ENCODE measurements around the gene TSPAN14.
"Not testable (repeated sequence)": the region's sequence is repeated elsewhere in the genome, so short reads cannot be mapped to it uniquely, and the experiment has no call there.

TSPAN14 gene

DNA sequence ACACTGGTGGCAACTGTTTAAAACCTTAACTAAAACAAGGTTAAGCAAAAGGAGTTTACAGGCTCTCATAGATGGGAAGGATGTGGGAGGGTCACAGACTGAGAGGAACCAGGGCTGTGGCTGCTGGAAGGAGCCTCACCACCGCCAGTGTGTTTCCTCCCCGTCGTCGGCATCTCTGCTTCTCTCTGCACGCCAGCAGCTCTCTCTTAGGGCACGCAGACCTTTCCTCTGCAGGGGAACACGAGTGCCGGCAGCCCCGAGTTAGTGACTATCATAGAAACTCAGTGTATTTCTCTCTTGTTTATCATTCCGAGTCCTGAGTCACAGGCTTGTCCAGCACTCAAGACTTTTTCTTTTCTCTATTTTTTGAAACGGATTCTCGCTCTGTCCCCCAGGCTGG lies 75.5 kb downstream of the TSPAN14 start:
- DNase-seq: no peak

GRCh38 chr10:80530251-80530650 lies 76.1 kb downstream of the TSPAN14 start:
- DNase-seq: no peak

- DNase-seq: no peak
These were observed 76.7 kb downstream of the TSPAN14 start for GRCh38 chr10:80530816-80531215.

DNA sequence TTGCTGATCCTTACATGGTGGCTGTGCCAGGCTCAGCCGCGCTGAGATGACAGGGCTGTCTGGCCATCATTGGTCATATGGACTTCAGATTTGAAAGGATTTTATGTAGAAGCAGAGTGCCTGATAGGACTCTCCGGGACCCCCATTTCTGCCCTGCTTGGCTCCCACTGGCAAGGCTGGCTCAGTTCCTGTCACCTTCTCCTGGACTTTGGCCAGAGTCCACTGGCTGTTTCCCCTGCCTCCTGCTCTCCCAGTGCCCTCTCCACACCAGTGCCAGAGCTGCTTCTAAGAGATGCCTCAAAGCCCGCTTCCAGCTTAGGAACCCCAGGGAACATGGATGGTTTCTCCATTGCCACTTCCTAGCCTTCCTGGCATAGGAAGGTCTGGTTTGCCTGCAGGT lies 78.5 kb downstream of the TSPAN14 start:
- DNase-seq: no peak

GRCh38 chr10:80534059-80534458 lies 79.9 kb downstream of the TSPAN14 start:
- DNase-seq: not testable (repeated sequence)

DNA sequence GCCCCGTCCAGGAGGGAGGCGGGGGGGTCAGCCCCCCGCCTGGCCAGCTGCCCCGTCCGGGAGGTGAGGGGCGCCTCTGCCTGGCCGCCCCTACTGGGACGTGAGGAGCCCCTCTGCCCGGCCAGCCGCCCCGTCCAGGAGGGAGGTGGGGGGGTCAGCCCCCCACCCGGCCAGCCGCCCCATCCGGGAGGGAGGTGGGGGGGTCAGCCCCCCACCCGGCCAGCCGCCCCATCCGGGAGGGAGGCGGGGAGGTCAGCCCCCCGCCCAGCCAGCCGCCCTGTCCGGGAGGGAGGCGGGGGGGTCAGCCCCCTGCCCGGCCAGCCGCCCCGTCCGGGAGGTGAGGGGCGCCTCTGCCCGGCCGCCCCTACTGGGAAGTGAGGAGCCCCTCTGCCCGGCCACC lies 80.5 kb downstream of the TSPAN14 start:
- DNase-seq: not testable (repeated sequence)

GRCh38 chr10:80535671-80536360 lies 81.7 kb downstream of the TSPAN14 start:
- DNase-seq: peak; percentile 32 to 57 (median 47)

- no peak for DNase-seq
These were observed 82.3 kb downstream of the TSPAN14 start for GRCh38 chr10:80536361-80536835.

DNA sequence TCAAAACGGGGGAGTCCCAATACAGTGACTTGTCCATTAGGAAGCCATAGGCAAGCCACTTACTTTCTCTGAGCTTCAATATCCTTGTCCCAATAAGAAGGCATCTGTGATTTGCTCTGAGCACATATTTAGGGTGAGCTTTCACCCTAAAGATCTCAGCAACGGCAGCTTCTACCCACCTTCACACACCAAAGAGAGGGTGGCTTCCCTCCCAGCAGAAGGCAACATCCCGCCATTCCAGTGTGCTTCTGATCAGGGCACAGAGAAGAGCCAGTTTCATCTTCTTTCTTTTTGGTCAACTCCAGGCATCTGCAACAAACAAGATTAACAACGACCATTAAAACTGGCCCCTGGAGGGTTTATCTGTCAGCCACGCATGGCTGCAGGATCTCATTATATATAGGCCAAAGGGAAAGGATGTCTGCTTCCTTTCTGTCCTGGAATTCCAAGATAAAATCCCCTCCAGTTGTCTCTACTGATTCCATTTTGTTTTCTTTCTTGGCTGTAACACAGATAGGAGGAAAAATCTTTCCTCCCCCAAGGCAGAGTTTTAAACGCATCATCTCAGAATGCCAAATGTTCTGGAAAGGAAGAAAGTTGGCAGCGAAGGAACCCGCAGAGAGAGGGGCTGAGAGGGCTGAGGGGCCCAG lies 83.1 kb downstream of the TSPAN14 start:
- DNase-seq: no peak

DNA sequence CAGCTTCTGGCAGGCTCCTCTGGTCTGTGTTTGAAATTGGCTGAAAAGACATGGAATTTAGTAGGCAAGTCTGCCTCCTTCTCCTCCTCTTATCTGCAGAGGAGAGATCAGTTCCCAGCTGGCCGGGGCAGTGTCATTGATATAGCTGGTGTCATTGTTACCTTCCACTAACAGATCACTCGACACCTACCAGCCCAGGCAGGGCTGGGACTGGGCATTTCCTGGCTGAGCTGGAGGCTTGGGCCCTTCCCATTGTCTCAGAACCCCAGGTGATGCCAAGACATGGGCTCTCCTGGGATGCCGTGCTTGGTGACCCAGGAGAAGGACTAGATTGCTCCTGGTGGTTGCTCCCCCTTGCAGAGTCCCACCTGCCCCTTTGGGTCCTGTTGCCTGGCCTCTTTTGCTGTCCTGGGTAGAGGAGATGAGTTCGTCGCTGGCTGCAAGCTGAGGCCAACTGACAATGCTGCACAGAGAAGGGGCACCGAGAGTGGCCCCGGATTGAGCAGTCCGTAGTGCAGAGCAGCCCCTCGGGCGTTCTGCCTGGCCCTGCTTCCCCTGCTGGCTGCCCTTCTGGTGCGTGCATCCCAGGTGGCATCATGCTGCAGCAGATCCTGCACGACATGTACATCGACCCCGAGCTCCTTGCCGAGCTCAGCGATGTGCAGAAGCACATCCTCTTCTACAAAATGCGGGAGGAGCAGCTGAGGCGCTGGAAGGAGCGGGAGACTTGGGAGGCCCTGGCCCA lies 83.8 kb downstream of the TSPAN14 start, which contains the start of gene SH2D4B:
Gene SH2D4B, plus strand, starts transcription at position 167 of the 745 bp plus-strand sequence. Its CDS starts 430 bp downstream, at position 597.
- no peak for DNase-seq

DNA sequence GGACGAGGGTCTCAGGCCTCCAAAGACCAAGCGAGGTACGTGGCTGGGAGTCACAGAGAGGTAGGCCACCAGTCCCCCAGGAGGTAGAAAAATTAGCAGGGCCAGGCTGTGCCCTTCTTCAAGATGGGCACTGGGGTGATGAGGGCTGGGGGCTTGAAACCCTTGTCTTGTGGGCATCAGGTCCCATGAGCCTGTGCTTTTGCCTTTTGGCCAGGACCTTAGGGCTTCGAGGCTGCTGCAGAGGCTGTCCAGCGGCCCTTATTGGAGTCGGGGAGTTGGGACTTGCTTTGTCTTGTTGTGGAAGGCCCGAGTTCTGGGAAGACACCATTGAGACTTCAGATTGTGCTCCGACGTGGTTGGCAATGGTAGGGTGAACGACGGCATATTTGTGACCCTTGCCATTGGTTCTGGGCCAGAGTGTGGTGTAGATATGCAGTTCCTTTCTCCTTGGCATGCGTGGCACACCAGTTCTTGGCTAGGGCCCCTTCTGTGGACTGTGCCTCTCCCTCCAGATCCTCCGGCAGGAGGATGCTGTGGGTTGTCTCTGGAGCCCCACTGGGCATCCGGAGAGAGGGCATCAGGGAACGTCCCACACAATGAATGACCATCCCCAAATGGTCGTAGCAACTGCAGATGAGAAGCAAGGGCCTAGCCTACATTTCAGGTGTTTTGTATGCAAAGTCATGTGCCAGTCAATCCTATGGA lies 84.5 kb downstream of the TSPAN14 start:
- DNase-seq: no peak

DNA sequence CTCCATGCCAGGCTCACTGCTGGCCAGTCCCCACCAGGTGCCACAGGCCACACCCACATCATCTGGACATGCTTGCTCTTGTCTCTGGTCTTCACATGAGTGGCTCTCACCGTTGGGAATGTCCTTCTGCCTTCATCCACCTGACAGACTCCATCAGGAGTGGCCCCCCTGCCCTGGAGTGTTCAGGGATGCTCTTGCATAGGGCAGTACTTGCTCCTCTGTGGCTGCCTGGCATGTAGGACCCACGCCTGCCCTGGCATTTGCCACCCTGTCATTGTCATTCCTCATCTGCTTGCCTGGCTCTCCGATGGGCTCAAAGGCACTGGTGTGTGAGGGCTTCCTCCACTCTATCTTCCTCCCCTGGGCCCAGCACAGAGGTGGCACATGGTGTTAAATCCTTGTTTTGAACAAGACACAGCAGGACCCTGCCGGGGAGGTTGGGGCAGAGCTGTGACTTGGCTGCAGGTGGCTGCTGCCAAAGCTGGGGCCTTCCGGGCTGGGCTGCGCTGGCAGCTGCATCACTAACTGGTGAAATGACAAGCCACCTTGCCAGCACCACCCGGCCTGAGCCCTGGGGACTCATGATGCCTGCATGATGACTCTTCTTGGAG lies 85.4 kb downstream of the TSPAN14 start:
- DNase-seq: peak in 1 of 3 experiments; percentile 1

DNA sequence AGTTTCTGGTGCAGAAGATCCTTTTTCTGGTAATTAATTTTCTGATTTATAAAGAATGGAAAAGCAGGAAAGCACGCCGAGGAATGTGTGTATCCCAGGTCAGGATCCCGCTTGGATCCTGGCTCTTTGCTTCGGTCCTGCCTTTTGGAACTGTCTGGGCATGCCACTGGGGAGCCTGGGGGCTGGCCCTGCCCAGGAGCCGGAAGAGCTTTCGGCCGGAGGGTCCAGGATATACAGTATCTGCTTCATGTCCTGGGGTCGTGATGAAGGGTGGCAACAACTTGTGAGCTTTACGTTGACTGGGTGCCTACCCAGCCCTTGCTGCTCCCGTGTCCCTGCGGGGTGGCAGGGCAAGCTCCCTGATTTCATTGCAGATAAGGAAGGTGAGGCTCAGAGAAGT lies 86.0 kb downstream of the TSPAN14 start:
- DNase-seq: no peak

- no peak for DNase-seq
These were observed 86.5 kb downstream of the TSPAN14 start for GRCh38 chr10:80540618-80540980.

- peak in 1 of 3 experiments; percentile 19 for DNase-seq
These were observed 87.1 kb downstream of the TSPAN14 start for GRCh38 chr10:80540981-80541750.

DNA sequence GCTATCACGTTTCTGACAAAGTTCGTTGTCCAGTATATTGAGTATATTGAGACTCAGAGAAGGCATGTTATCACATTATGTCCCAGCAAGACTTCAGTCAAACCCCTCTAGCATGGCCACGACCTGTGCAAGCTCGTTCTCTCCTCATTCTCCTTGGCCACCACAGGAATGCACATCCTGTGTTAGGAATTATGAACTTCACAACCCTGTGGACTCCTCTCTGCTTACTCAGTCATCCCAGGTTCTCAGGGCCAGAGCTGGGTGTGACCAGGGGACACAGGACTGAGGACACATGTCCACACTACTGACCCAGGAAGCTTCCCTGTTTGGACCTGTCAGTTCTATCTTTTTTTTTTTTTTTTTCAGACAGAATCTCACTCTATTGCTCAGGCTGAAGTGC lies 87.9 kb downstream of the TSPAN14 start:
- DNase-seq: no peak

DNA sequence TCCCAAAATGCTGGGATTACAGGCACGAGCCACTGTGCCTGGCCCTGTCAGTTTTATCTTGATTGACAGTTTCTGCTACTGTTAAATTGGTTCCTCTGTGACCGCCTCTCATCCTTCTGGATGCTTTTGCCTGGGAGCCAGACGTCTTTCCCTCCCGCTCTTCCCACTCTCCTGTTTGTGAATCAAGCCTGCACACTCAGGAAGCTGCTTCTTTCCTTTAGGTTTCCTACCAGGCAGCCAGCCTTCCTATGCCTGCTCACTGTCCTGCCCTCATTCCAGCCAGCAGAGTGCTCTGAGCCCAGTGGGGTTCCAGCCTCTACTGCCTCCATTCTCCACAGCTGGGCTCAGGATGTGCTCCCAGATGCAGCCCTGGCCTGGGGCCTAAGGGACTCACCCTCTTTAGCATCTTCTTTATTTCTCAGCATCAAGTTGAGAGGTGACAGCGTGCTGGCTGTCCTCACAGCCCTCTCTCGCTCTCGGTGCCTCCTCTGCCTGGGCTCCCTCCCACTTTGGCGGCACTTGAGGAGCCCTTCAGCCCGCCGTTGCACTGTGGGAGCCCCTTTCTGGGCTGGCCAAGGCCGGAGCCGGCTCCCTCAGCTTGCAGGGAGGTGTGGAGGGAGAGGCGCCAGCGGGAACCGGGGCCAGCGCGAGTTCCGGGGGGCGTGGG lies 88.7 kb downstream of the TSPAN14 start:
- no peak for DNase-seq

DNA sequence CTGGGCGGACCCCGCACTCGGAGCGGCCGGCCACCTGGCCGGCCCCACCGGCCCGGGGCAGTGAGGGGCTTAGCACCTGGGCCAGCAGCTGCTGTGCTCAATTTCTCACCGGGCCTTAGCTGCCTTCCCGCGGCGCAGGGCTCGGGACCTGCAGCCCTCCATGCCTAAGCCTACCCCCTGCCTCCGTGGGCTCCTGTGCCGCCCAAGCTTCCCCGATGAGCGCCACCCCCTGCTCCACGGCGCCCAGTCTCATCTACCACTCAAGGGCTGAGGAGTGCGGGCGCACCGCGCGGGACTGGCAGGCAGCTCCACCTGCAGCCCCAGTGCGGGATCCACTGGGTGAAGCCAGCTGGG lies 89.2 kb downstream of the TSPAN14 start:
- not testable (repeated sequence) for DNase-seq

DNA sequence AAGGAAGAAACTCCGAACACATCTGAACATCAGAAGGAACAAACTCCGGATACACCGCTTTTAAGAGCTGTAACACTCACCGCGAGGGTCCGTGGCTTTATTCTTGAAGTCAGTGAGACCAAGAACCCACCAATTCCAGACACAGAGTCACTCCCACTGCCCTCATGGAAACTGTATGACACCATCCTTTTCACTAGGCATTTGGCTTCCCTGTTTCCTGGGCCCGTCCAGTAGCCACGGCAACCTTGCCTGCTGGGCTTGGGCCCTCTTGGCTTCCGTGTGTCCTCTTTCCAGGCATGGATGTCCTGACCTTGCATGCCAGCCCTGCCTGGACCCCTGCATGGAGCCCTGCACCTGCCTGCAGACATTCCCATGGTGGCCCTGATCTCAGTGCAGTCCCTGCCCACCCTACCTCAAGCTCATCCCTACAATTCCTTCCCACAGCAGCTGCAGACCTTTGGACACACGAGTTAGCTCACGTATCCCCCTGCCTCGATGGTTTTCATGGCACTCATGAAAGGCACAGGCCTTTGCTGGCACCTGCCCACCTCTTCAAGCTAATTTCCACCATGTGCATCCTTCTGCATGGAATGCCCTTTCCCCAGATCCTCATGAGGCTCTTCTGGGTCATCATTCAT lies 90.3 kb downstream of the TSPAN14 start:
- DNase-seq: no peak

DNA sequence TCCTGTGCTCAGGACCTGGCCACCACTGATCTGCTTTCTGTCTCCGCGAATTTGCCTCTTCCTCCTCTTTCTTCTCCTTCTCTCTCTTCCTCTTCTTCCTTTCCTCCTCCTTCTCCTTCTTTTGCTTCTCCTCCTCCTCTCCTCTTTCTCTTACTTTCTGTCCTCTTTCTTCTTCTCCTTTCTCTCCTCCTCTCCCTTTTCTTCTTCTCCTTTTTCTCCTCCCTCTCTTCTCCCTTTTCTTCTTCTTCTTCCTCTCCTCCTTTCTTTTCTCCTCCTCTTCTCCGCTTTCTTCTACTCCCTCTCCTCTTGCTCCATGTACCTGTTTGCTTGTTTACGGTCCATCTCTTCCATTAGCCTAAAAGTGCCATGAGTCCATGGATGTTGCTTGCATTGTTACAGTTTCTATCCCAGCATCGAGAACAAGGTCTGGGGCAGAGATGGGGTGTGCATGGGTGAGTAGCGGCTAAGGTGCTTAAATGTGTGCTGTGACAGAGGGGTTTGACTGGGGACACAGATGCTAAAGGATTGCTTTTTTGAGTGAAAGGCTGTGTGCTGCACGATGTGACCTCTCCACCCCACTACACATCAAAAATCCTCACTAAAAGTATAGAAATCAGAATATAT lies 91.3 kb downstream of the TSPAN14 start:
- no peak for DNase-seq

All from NCI-H1417 (cell line).